ENCODE data around the gene ICA1. TPM values are rescaled to one million over a fixed set of nuclear protein-coding genes. Genes with fewer than 3 reads are reported as not detected.

ICA1 gene
- total RNA-seq, 1 experiment from 2014 or later, result not detected

DNA sequence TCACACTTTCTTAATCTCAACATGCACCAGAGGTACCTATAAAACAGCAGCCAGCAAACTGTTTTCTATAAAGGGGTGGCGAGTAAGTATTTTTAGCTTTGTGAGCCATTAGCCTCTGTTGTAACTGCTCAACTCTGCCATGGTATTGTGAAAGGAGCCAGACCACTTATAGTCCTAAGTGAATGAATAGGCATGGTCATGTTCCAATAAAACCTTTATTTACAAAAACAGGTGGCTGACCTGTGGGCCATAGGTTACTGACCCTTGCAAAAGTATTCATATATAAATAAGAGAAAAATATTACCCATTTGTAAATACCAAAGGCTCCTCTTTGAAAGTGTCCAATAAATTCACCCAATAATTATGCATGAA, 50.3 kb downstream of the ICA1 start:
- peaks cover 8% of the 10 kb centered on the region; the same call in 1 of the 2 replicates for H3K27me3 ChIP-seq (replicated peaks)
- no peak for DNase-seq (ENCODE audit: low read depth in 1 of 2, low spot score in 2 of 2)
- H3K4me3 ChIP-seq, result no peak overlapping the region
- no peaks in the 10 kb centered on the region for H3K36me3 ChIP-seq
- no peak overlapping the region for H3K27ac ChIP-seq
- H3K9me3 ChIP-seq (replicated peaks), result no peaks in the 10 kb centered on the region
- H3K4me1 ChIP-seq (replicated peaks), result no peaks in the 10 kb centered on the region

DNA sequence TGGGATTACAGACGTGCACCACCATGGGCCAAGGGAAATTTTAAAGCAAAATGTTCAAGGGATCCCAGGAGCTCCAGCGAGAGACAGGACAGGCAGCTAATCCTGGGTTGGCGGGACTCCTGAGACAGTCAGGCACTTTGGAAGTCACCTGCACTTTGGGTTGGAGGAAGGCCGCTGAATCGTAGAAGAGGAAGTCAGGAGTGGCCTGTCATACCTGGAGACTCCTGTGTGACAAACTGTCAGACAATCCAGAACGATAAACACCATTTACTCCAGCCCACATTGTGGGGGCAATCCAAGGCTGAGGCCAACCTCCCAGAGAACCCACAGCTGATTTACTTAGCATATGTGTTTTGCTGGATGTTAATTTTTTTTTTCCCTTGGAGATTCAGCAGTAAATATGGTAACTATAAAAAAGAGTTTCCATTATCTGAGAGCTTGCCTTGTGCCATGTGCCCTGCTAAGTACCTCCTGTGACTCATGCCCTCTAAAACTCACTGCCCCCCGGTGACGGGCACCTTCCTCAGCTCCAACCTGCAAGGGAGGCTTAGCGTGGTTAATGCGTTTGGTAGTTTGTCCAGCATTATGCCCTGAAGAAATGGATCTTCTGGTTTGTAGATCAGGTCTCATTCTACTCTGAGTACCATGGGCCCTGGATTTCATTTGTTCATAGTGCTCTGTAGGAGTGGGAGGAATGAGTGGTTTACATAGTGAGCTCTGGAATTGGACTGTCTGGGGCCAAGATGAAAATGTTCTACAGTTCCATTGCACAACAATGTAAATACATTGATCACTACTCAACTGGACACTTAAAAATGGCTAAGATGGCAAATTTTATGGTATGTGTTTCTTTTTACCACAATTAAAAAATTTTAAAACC, 50.9 kb downstream of the ICA1 start:
- no peak overlapping the region for H3K4me3 ChIP-seq

DNA sequence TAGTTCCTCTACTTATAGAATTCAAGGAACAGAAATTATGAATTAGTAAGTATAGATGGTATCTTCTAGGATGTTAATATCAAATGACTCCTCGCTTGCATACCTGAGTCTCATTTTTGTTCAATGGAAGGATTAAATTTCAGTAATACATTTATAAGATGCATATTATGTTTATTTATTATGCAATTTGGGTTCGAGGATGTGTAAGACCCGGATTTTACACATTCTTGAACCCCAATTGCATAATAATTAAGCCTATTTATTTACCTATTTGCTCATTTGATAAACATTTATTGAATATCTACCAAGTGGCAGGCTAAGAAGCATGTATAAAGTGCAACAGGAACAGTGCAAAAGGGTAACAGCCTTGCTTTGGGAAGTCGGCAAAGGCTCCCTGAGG, 52.6 kb downstream of the ICA1 start:
- Histone ChIP-seq H3K4me3 (no peak overlapping the region), H3K36me3 (no peaks in the 10 kb centered on the region), H3K4me1 (replicated peaks) (no peaks in the 10 kb centered on the region), H3K27me3 (replicated peaks) (peaks cover 8% of the 10 kb centered on the region; the same call in 1 of the 2 replicates), H3K27ac (no peak overlapping the region), H3K9me3 (replicated peaks) (no peaks in the 10 kb centered on the region)
- DNase-seq (ENCODE audit: low read depth in 1 of 2, low spot score in 2 of 2), result no peak

More for the DNA sequence above, 50.9 kb downstream of the ICA1 start:
- H3K27ac ChIP-seq, result no peak overlapping the region
- H3K36me3 ChIP-seq, result no peaks in the 10 kb centered on the region
- H3K4me1 ChIP-seq (replicated peaks), result no peaks in the 10 kb centered on the region
- H3K27me3 ChIP-seq (replicated peaks), result peaks cover 8% of the 10 kb centered on the region; the same call in 1 of the 2 replicates
- DNase-seq (ENCODE audit: low read depth in 1 of 2, low spot score in 2 of 2), result no peak
- H3K9me3 ChIP-seq (replicated peaks), result no peaks in the 10 kb centered on the region

DNA sequence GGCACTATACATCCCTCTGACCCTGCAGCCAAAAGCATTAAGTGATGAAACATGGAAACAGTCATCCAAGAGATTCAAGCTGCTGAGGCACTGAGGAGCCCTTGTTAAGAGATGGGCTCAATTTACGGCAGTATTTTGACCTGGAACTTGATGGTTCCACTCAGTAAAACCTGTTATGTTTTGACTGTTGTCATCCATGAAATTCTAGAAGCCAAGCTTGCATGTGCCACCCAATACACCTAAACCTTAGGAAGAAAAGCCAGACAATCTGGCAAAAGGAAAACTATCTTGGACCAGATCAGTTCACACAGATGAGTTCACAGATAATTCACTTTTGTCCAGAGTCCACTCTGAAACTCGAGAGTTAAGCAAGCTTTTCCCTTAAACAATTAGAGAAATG, 53.2 kb downstream of the ICA1 start:
- H3K9me3 ChIP-seq (replicated peaks), result no peaks in the 10 kb centered on the region
- no peak overlapping the region for H3K27ac ChIP-seq
- DNase-seq (ENCODE audit: low read depth in 1 of 2, low spot score in 2 of 2), result no peak
- H3K4me1 ChIP-seq (replicated peaks), result no peaks in the 10 kb centered on the region
- H3K36me3 ChIP-seq, result no peaks in the 10 kb centered on the region
- H3K4me3 ChIP-seq, result no peak overlapping the region
- peaks cover 8% of the 10 kb centered on the region; the same call in 1 of the 2 replicates for H3K27me3 ChIP-seq (replicated peaks)

DNA sequence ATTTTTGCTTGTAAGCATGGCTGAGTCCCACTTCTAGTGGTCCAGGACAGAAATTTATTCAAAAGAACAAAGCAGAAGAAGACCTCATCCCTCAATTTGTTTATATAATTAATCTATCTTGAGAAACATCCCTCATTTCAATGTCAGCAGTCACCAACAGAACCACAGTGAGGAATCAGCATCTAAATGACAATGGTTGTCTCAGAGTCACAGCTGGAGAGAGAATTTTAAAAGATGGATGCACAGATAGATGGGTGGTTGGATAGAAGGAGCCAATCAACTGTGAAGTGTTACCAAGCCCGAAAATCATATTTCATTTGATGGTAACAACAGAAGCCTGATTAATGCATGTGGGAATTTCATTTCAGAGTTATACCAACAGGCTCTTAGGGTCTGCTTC, 55.0 kb downstream of the ICA1 start:
- Histone ChIP-seq H3K4me3 (no peak overlapping the region), H3K27ac (no peak overlapping the region), H3K9me3 (replicated peaks) (no peaks in the 10 kb centered on the region), H3K4me1 (replicated peaks) (no peaks in the 10 kb centered on the region), H3K27me3 (replicated peaks) (peaks cover 8% of the 10 kb centered on the region; the same call in 1 of the 2 replicates), H3K36me3 (no peaks in the 10 kb centered on the region)
- no peak for DNase-seq (ENCODE audit: low read depth in 1 of 2, low spot score in 2 of 2)

DNA sequence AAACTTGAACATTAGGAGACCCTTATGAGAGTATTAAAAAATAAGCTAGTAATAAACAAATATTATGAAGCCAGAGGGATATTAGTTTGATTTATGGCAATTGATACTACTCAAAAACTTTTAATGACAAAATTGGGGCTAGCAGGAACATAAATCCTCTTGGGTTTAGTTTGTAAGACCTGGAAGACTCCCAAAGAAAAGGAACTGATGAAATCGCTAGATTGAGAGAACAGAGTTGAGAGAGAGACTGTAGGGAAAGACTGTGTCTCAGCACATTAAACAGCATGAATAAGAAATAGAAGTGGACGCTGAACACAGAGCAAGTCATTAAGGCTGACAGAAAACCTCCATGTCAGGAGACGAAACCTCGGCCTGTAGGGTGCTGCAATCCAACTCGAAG, 56.4 kb downstream of the ICA1 start:
- no peaks in the 10 kb centered on the region for H3K4me1 ChIP-seq (replicated peaks)
- H3K36me3 ChIP-seq, result no peaks in the 10 kb centered on the region
- H3K4me3 ChIP-seq, result no peak overlapping the region
- H3K9me3 ChIP-seq (replicated peaks), result no peaks in the 10 kb centered on the region
- no peak overlapping the region for H3K27ac ChIP-seq
- no peak for DNase-seq (ENCODE audit: low read depth in 1 of 2, low spot score in 2 of 2)
- H3K27me3 ChIP-seq (replicated peaks), result peaks cover 8% of the 10 kb centered on the region; the same call in 1 of the 2 replicates

DNA sequence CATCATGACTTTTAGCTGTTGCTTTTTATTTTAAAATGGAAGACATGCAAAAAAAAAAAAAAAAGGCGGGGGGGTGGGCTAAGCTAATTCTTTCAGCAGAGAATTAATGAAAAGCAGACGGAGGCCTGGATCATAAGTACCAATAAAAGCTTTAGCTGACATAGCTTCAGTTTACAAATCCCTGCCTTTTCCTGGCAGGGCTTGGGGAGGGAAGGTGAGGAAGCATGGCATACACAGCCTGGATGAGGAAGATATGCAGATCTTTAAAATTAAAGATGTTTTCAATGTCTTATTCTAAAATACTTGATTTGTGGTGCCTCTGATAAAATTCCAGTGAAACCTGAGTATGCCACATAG, 57.0 kb downstream of the ICA1 start:
- H3K36me3 ChIP-seq, result no peaks in the 10 kb centered on the region
- H3K27me3 ChIP-seq (replicated peaks), result peaks cover 7% of the 10 kb centered on the region; the same call in 1 of the 2 replicates
- no peaks in the 10 kb centered on the region for H3K9me3 ChIP-seq (replicated peaks)
- H3K4me1 ChIP-seq (replicated peaks), result no peaks in the 10 kb centered on the region
- H3K4me3 ChIP-seq, result no peak overlapping the region
- DNase-seq (ENCODE audit: low read depth in 1 of 2, low spot score in 2 of 2), result no peak
- H3K27ac ChIP-seq, result no peak overlapping the region

DNA sequence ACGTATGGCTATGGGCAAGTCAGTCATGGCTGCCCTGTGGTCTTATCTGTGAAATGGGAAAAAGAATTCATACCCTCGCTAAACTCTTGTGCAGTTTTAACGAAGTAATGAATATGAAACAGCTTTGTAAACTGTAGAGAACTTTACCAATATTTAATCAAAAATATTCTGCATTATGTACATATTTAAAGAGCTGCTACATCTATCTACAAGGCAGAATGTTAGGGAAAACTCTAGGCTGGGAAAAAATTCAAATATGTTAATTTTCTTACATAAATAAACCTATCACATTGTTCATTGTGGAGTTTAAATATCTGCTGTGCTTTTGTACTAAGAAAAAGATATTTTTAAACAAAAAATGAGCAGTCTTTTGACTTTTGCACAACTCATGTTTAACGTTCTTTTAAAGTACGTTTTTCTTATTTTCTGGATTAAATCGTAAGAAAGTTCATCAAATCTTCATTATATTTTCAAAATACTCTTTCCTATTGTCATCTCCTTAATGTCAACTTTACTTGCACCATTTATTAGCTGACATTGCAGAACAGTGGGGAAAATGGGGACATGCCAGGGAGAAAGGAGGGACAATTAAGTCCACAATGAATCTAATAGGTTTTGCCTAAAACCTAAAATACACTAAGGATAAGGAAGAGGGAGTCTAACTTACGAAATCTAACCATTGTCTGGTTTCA, 57.5 kb downstream of the ICA1 start:
- Histone ChIP-seq H3K9me3 (replicated peaks) (no peaks in the 10 kb centered on the region), H3K36me3 (no peaks in the 10 kb centered on the region), H3K27me3 (replicated peaks) (peaks cover 4% of the 10 kb centered on the region; the same call in 1 of the 2 replicates), H3K27ac (no peak overlapping the region), H3K4me3 (no peak overlapping the region), H3K4me1 (replicated peaks) (no peaks in the 10 kb centered on the region)
- DNase-seq (ENCODE audit: low read depth in 1 of 2, low spot score in 2 of 2), result no peak

DNA sequence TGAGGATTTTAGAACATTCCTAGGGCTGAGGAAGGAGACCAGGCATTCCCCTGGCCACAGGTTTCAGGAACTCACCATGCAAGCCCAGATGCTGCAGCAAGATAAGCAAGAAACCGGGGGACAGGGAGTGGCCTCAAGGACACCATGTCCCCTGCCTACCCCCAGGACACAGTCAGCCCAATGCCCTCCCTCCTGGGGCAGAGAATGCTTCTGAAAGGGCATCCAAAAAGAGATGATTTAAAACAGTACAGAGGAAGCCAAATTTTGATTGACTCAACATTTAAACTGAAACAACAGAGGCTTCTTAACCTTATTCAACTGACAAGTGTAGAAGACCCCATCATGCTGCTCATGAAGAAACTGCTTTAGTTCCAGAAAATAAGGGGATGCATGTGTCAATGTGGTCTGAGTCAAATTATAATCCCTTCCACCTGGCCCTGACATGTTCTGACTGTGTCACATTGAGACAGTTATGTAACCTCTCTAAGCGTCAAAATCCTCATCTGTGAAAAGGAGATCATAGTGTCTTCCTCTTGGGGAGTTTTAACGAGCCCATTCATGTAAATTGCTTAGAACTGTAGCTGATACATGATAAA, 60.0 kb downstream of the ICA1 start:
- H3K4me1 ChIP-seq (replicated peaks), result no peaks in the 10 kb centered on the region

DNA sequence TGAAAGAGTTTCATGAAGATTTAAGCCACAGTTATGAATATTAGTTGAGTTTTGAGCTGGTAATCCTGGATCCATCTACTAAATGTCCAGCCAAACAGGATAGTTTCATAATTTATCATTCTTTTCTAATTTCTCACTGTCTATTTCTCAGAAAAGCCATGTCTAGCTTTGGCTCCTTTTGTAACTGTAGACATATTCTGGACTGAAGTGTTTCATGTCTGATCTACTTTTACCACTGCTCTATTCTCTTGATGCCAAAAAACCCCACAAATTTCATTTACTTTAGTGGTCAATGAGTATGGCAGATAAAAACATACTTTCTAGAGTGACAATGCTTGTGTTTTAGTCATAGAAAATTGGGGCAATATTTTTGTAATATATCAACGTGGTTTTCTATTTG, 61.2 kb downstream of the ICA1 start:
- Histone ChIP-seq H3K36me3 (no peaks in the 10 kb centered on the region), H3K4me1 (replicated peaks) (no peaks in the 10 kb centered on the region), H3K27me3 (replicated peaks) (no peaks in the 10 kb centered on the region), H3K4me3 (no peak overlapping the region), H3K27ac (no peak overlapping the region), H3K9me3 (replicated peaks) (no peaks in the 10 kb centered on the region)
- DNase-seq (ENCODE audit: low read depth in 1 of 2, low spot score in 2 of 2), result no peak

More for the DNA sequence above, 60.0 kb downstream of the ICA1 start:
- no peak for DNase-seq (ENCODE audit: low read depth in 1 of 2, low spot score in 2 of 2)
- H3K27me3 ChIP-seq (replicated peaks), result no peaks in the 10 kb centered on the region; the same call in 1 of the 2 replicates
- H3K9me3 ChIP-seq (replicated peaks), result no peaks in the 10 kb centered on the region
- H3K4me3 ChIP-seq, result no peak overlapping the region
- H3K27ac ChIP-seq, result no peak overlapping the region
- no peaks in the 10 kb centered on the region for H3K36me3 ChIP-seq

DNA sequence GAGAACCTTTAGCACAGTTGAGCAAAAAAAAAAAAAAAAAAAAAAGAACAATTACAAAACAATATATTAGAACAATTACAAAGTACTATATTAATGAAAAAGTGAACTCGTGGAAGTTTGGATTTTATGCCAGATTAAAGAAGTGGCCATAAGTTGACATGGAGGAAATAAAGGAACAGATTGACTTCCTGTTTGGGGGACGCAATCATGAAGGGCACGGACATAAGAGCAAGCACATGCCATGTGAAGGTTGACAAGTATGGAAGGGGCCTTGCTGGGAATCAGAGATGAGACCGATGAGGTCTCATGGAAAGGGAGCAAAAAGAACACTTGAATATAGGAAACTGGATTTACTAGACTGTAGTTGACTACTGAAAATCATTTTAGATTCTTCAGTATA, 61.7 kb downstream of the ICA1 start:
- H3K36me3 ChIP-seq, result no peaks in the 10 kb centered on the region
- DNase-seq (ENCODE audit: low read depth in 1 of 2, low spot score in 2 of 2), result no peak
- H3K27me3 ChIP-seq (replicated peaks), result no peaks in the 10 kb centered on the region
- H3K27ac ChIP-seq, result no peak overlapping the region
- no peaks in the 10 kb centered on the region for H3K9me3 ChIP-seq (replicated peaks)
- H3K4me1 ChIP-seq (replicated peaks), result no peaks in the 10 kb centered on the region
- no peak overlapping the region for H3K4me3 ChIP-seq

DNA sequence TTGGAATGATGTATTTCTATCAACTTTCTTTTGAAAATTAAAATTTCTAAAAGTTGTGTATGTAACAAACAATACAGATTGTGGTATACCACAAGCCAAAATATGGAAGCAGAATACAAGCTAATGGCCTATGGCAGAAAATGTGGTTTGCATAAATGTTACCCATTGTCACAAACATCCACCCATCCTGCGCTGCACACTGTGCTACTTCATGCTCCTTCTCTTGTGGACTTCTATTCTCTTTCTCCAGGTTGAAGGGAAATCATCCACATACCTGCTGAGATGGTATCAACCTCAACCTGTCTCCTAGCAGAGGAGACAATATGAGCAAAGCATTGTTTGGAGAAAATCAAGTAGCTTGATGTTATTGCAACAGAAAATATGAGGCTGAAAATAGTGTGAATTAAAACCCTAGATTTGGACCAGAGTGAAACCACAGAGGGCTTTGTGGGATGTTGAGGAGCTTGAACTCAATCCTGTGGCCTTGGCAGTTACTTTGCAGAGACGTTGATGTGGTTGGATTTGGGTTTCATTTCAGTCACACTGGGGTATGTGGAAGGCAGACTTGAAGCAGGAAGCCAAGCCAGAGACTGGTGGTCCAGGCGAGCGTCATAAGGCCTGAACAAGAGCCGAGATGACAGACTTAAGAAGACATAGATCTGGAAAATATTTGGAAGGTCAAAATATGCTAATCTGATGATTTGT, 63.8 kb downstream of the ICA1 start:
- H3K9me3 ChIP-seq (replicated peaks), result no peaks in the 10 kb centered on the region
- H3K27ac ChIP-seq, result no peak overlapping the region
- H3K27me3 ChIP-seq (replicated peaks), result no peaks in the 10 kb centered on the region
- H3K4me3 ChIP-seq, result no peak overlapping the region
- no peaks in the 10 kb centered on the region for H3K4me1 ChIP-seq (replicated peaks)
- no peaks in the 10 kb centered on the region for H3K36me3 ChIP-seq
- DNase-seq (ENCODE audit: low read depth in 1 of 2, low spot score in 2 of 2), result no peak

DNA sequence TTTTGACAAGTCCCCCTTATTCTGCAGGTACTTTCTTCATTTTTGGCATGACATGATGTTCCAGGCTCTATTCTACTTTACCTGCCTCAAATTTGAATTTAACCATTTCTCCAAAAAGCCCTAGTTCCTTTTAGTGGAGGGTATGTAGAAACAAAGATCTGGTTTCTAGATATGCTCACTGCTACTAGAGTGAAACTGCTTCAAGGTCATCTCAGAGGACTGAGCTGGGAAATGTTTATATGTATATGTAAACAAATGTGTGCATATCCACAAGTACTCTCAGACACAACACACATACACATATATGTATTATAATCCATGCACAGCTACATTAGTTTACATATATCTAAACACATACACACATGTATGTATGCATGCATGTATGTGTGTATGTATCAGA, 69.1 kb downstream of the ICA1 start:
- DNase-seq (ENCODE audit: low read depth in 1 of 2, low spot score in 2 of 2), result no peak
- no peak overlapping the region for H3K27ac ChIP-seq
- no peaks in the 10 kb centered on the region for H3K4me1 ChIP-seq (replicated peaks)
- H3K9me3 ChIP-seq (replicated peaks), result no peaks in the 10 kb centered on the region
- no peaks in the 10 kb centered on the region for H3K27me3 ChIP-seq (replicated peaks)
- H3K36me3 ChIP-seq, result no peaks in the 10 kb centered on the region
- no peak overlapping the region for H3K4me3 ChIP-seq

Data from SJSA1 (cell line).